HL-60 (cell line): ENCODE results near the gene CACNA2D3.

Experiments
- DNase-seq, 2 experiments: peaks; one replicate each; pipeline ENCODE4 v3.0.0-alpha.2; 2010 to 2020; ENCODE audit warnings: low read depth in 1 of 2, low spot score in 1 of 2
- H3K27ac ChIP-seq: fragments of 250-450 bp; sonication (Bioruptor Pico); replicated peaks from 2 replicates; pipeline ENCODE4 v1.5.1; 2020; ENCODE audit warnings: mild to moderate bottlenecking, moderate library complexity
- H3K27me3 ChIP-seq: fragments of 250-450 bp; sonication (Bioruptor Pico); 2 replicates; pipeline ENCODE4 v1.5.1; 2021; ENCODE audit warnings: mild to moderate bottlenecking, moderate library complexity; ENCODE audit not compliant: insufficient read depth, poor library complexity, severe bottlenecking
- H3K4me3 ChIP-seq: replicated peaks from 2 replicates; pipeline ENCODE4 v1.5.1; 2011; ENCODE audit warnings: mild to moderate bottlenecking, control low read depth, low read length; ENCODE audit not compliant: insufficient read depth
- GABPA ChIP-seq: IDR thresholded peaks from 2 replicates; pipeline ENCODE4 v1.6.1; 2012; ENCODE audit warnings: low read depth
- POLR2AphosphoS5 ChIP-seq: IDR thresholded peaks from 2 replicates; pipeline ENCODE4 v1.6.1; 2012; ENCODE audit warnings: low read depth
- SPI1 ChIP-seq: IDR thresholded peaks from 2 replicates; pipeline ENCODE4 v1.6.1; 2012; ENCODE audit warnings: low read depth, mild to moderate bottlenecking, borderline replicate concordance
- TF ChIP-seq, protein P1 (sequence below): IDR thresholded peaks from 2 replicates; pipeline ENCODE4 v1.6.1; 2012; ENCODE audit warnings: low read depth; ENCODE audit not compliant: insufficient replicate concordance
- TF ChIP-seq, protein P2 (sequence below): IDR thresholded peaks from one replicate; pipeline ENCODE4 v1.5.1; 2011; ENCODE audit warnings: low read length, control low read depth, inconsistent platforms; ENCODE audit not compliant: insufficient read depth

The CACNA2D3 gene

GRCh38 chr3:54264050-54264449 lies 141.7 kb downstream of the CACNA2D3 start:
- no peak overlapping the region for H3K27ac ChIP-seq
- TF ChIP-seq SPI1 (no peak), POLR2AphosphoS5 (no peak), GABPA (no peak)
- TF ChIP-seq, protein P1, sequence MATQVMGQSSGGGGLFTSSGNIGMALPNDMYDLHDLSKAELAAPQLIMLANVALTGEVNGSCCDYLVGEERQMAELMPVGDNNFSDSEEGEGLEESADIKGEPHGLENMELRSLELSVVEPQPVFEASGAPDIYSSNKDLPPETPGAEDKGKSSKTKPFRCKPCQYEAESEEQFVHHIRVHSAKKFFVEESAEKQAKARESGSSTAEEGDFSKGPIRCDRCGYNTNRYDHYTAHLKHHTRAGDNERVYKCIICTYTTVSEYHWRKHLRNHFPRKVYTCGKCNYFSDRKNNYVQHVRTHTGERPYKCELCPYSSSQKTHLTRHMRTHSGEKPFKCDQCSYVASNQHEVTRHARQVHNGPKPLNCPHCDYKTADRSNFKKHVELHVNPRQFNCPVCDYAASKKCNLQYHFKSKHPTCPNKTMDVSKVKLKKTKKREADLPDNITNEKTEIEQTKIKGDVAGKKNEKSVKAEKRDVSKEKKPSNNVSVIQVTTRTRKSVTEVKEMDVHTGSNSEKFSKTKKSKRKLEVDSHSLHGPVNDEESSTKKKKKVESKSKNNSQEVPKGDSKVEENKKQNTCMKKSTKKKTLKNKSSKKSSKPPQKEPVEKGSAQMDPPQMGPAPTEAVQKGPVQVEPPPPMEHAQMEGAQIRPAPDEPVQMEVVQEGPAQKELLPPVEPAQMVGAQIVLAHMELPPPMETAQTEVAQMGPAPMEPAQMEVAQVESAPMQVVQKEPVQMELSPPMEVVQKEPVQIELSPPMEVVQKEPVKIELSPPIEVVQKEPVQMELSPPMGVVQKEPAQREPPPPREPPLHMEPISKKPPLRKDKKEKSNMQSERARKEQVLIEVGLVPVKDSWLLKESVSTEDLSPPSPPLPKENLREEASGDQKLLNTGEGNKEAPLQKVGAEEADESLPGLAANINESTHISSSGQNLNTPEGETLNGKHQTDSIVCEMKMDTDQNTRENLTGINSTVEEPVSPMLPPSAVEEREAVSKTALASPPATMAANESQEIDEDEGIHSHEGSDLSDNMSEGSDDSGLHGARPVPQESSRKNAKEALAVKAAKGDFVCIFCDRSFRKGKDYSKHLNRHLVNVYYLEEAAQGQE: no peak
- TF ChIP-seq, protein P2, sequence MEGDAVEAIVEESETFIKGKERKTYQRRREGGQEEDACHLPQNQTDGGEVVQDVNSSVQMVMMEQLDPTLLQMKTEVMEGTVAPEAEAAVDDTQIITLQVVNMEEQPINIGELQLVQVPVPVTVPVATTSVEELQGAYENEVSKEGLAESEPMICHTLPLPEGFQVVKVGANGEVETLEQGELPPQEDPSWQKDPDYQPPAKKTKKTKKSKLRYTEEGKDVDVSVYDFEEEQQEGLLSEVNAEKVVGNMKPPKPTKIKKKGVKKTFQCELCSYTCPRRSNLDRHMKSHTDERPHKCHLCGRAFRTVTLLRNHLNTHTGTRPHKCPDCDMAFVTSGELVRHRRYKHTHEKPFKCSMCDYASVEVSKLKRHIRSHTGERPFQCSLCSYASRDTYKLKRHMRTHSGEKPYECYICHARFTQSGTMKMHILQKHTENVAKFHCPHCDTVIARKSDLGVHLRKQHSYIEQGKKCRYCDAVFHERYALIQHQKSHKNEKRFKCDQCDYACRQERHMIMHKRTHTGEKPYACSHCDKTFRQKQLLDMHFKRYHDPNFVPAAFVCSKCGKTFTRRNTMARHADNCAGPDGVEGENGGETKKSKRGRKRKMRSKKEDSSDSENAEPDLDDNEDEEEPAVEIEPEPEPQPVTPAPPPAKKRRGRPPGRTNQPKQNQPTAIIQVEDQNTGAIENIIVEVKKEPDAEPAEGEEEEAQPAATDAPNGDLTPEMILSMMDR: no peak
- no peak overlapping the region for H3K4me3 ChIP-seq
- no peak for DNase-seq
- no peaks in the 10 kb centered on the region for H3K27me3 ChIP-seq

GRCh38 chr3:54270816-54271526 lies 148.6 kb downstream of the CACNA2D3 start:
- Histone ChIP-seq H3K27ac (no peak overlapping the region), H3K27me3 (peaks cover 2% of the 10 kb centered on the region), H3K4me3 (no peak overlapping the region)
- TF ChIP-seq SPI1: no peak
- no peak for DNase-seq

- no peak overlapping the region for H3K4me3 ChIP-seq
- TF ChIP-seq SPI1 (no peak), POLR2AphosphoS5 (no peak), GABPA (no peak)
- TF ChIP-seq, protein P2: no peak
- TF ChIP-seq, protein P1: no peak
- H3K27ac ChIP-seq: no peak overlapping the region
- peaks cover 2% of the 10 kb centered on the region for H3K27me3 ChIP-seq
- no peak for DNase-seq
Measured at GRCh38 chr3:54273791-54274190, 151.4 kb downstream of the CACNA2D3 start.

DNA sequence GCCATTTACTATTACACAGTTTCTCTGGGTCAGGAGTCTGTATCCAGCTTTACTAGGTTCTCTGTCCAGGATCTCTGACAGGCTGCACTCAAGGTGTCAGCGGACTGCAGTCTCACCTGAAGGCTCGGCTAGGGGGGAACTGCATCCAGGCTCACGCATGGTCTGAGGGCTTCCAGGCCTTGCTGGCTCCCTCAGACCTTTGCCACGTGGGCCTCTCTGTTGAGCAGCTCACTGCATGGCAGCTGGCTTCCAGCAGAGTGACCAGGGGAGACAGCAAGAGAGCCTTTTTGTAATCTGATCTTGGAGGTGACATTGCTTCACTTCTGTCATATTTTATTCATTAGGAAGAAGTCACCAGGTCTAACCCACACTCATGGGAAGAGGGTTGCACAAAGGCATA lies 152.3 kb downstream of the CACNA2D3 start:
- Histone ChIP-seq H3K4me3 (no peak overlapping the region), H3K27me3 (peaks cover 2% of the 10 kb centered on the region), H3K27ac (no peak overlapping the region)
- TF ChIP-seq GABPA (no peak), SPI1 (no peak)
- DNase-seq: no peak
